ENCODE data around the gene SLC38A8.
A peak's percentile ranks its signal among the peaks of the same experiment; 100 is the strongest.

SLC38A8 gene

DNA sequence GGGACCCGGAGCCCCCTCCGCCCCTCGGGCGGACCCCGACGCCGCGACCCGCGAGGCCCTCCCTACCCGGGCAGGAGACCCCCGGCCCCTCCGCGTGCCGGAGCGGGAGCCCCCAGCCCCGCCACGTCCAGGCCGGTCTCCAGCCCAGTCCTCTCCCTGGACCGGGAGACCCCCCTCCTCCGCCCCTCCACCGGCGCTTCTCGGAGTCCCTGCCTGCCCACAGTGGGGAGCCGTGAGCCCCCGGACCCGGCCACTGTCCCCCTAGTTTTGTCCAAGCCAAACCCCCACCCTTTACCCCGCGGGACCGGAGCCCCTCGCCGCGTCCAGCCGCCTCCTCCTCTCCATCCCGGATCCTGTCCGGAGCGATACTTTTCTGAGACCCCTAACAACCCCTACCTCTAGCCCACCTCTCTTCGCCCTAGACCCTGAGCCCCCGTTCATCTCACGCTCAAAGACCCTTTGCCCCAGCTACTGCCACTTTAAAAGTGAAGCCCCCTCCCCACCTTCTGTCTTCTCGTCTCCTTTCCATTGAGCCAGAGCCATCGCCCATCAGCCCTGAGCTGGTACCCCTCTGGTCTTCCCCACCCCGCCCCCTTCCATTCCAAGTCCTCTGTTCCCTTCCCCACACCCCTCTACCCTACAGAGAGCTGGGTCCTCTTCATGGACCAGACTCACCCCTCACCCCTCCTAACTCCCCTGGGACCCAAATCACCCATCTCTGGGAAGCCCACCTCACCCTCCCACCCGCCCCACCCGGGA lies 73.5 kb downstream of the SLC38A8 start:
- H4K20me1 ChIP-seq (ENCODE audit: control insufficient read depth, insufficient read depth, low read depth, low read length) = no peaks in the 10 kb centered on the region
- no peak overlapping the region for H3K4me3 ChIP-seq (ENCODE audit: low read length)
- H3K9me2 ChIP-seq (replicated peaks; ENCODE audit: control insufficient read depth, low read length) = no peaks in the 10 kb centered on the region
- no peak for TF ChIP-seq EZH2phosphoT487 (IDR thresholded peaks at IDR 0.05; ENCODE audit: borderline replicate concordance, low read length)
- TF ChIP-seq, protein P1, sequence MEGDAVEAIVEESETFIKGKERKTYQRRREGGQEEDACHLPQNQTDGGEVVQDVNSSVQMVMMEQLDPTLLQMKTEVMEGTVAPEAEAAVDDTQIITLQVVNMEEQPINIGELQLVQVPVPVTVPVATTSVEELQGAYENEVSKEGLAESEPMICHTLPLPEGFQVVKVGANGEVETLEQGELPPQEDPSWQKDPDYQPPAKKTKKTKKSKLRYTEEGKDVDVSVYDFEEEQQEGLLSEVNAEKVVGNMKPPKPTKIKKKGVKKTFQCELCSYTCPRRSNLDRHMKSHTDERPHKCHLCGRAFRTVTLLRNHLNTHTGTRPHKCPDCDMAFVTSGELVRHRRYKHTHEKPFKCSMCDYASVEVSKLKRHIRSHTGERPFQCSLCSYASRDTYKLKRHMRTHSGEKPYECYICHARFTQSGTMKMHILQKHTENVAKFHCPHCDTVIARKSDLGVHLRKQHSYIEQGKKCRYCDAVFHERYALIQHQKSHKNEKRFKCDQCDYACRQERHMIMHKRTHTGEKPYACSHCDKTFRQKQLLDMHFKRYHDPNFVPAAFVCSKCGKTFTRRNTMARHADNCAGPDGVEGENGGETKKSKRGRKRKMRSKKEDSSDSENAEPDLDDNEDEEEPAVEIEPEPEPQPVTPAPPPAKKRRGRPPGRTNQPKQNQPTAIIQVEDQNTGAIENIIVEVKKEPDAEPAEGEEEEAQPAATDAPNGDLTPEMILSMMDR (IDR thresholded peaks at IDR 0.05; ENCODE audit: low read depth, low read length, poor library complexity, severe bottlenecking) = no peak
- H3F3A ChIP-seq (ENCODE audit: control insufficient read depth, insufficient read depth) = no peaks in the 10 kb centered on the region
- no peak overlapping the region for H3K4me2 ChIP-seq (ENCODE audit: low read length)
- H3K27me3 ChIP-seq (ENCODE audit: control insufficient read depth, low read length) = no peaks in the 10 kb centered on the region
- no peaks in the 10 kb centered on the region for H3K79me2 ChIP-seq (ENCODE audit: control insufficient read depth, low read length)
- H3K4me1 ChIP-seq (ENCODE audit: control insufficient read depth, low read length) = no peaks in the 10 kb centered on the region
- H3K27ac ChIP-seq (ENCODE audit: low read depth, low read length) = no peak overlapping the region
- H3K9me3 ChIP-seq (ENCODE audit: control insufficient read depth, insufficient read depth, low read length) = no peaks in the 10 kb centered on the region
- no peaks in the 10 kb centered on the region for H3K36me3 ChIP-seq (ENCODE audit: control insufficient read depth, low read length)

DNA sequence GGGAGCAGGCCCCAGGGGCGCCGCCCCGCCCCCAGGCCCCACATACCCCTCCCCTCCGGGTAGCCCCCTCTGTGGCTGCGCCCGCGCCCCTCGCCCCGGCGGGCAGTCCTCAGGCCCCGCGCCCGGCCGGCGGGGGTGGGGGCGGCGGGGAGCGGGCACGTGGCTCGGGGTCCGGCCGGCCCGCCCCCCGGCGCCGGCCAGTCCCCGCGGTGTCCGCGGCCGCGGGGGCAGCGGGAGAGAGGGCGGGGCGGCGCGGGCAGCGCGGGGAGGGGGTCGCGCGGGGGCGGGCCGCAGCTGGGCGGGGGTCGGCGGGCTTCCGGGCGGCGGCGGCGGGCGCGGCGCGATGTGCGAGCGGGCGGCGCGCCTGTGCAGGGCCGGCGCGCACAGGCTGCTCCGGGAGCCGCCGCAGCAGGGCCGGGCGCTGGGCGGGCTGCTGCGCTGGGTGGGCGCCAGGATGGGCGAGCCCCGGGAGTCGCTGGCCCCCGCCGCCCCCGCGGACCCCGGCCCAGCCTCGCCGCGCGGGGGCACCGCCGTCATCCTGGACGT lies 74.2 kb downstream of the SLC38A8 start:
- Histone ChIP-seq H3K27ac (ENCODE audit: low read depth, low read length) (no peak overlapping the region), H3K4me1 (ENCODE audit: control insufficient read depth, low read length) (no peaks in the 10 kb centered on the region), H4K20me1 (ENCODE audit: control insufficient read depth, insufficient read depth, low read depth, low read length) (no peaks in the 10 kb centered on the region), H3K4me2 (ENCODE audit: low read length) (no peak overlapping the region), H3K9me3 (ENCODE audit: control insufficient read depth, insufficient read depth, low read length) (no peaks in the 10 kb centered on the region), H3K4me3 (ENCODE audit: low read length) (no peak overlapping the region), H3F3A (ENCODE audit: control insufficient read depth, insufficient read depth) (no peaks in the 10 kb centered on the region), H3K79me2 (ENCODE audit: control insufficient read depth, low read length) (no peaks in the 10 kb centered on the region), H3K9me2 (replicated peaks; ENCODE audit: control insufficient read depth, low read length) (no peaks in the 10 kb centered on the region), H3K27me3 (ENCODE audit: control insufficient read depth, low read length) (no peaks in the 10 kb centered on the region), H3K36me3 (ENCODE audit: control insufficient read depth, low read length) (no peaks in the 10 kb centered on the region)
- TF ChIP-seq, protein P1 (IDR thresholded peaks at IDR 0.05; ENCODE audit: low read depth, low read length, poor library complexity, severe bottlenecking) = no peak
- TF ChIP-seq EZH2phosphoT487 (IDR thresholded peaks at IDR 0.05; ENCODE audit: borderline replicate concordance, low read length) = no peak

DNA sequence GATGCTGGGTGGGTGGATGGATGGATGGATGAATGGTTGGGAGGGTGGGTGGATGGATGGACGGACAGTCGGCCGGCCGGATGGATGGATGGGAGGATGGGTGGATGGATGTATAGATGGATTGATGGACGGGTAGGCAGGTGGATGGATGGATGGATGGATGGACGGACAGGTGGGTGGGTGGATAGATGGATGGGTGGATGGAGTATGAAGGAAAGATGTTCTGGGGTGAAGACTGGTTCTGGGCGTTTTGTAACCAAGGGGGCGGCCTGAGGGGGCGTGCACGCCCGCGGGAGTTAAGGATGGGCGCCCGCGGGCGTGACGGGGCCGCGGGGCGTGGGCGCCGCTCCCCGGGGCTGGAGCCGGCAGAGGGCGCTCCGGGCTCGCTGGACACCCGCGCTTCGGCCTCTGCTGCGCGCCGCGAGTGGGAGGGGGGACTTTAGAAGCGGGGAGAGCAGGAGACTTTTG lies 74.7 kb downstream of the SLC38A8 start, which contains the start of gene NECAB2:
TSS of gene NECAB2 (plus strand) at position 407 of the 468 bp plus-strand sequence. CDS start 405 bp downstream, outside the sequence.
- no peaks in the 10 kb centered on the region for H4K20me1 ChIP-seq (ENCODE audit: control insufficient read depth, insufficient read depth, low read depth, low read length)
- TF ChIP-seq EZH2phosphoT487 (IDR thresholded peaks at IDR 0.05; ENCODE audit: borderline replicate concordance, low read length) = no peak
- TF ChIP-seq, protein P1 (IDR thresholded peaks at IDR 0.05; ENCODE audit: low read depth, low read length, poor library complexity, severe bottlenecking) = peak; percentile 49
- no peak within 1 kb of the TSS for H3K4me2 ChIP-seq (ENCODE audit: low read length)
- H3K4me3 ChIP-seq (ENCODE audit: low read length) = no peak within 1 kb of the TSS
- no peaks in the 10 kb centered on the region for H3K36me3 ChIP-seq (ENCODE audit: control insufficient read depth, low read length)
- H3F3A ChIP-seq (ENCODE audit: control insufficient read depth, insufficient read depth) = no peaks in the 10 kb centered on the region
- no peaks in the 10 kb centered on the region for H3K4me1 ChIP-seq (ENCODE audit: control insufficient read depth, low read length)
- H3K9me2 ChIP-seq (replicated peaks; ENCODE audit: control insufficient read depth, low read length) = no peaks in the 10 kb centered on the region
- H3K27me3 ChIP-seq (ENCODE audit: control insufficient read depth, low read length) = no peaks in the 10 kb centered on the region
- H3K27ac ChIP-seq (ENCODE audit: low read depth, low read length) = no peak within 1 kb of the TSS
- no peaks in the 10 kb centered on the region for H3K9me3 ChIP-seq (ENCODE audit: control insufficient read depth, insufficient read depth, low read length)
- no peaks in the 10 kb centered on the region for H3K79me2 ChIP-seq (ENCODE audit: control insufficient read depth, low read length)

Data from DOHH2 (cell line).